SK-MEL-5 (cell line): ENCODE data around the gene FDX2. TPM values are rescaled to one million over a fixed set of nuclear protein-coding genes. Genes with fewer than 3 reads are reported as not detected.
"Not testable (repeated sequence)": the region's sequence is repeated elsewhere in the genome, so short reads cannot be mapped to it uniquely, and the experiment has no call there.

Experiments
- DNase-seq: peaks from one replicate; pipeline ENCODE4 v3.0.0-alpha.2; 2016; ENCODE audit warnings: low read depth, low spot score
- in situ Hi-C: cut with HindIII; loops from 2 replicates; pipeline ENCODE4 v1.10.0; 2016; ENCODE audit warnings: low sequenced_read_pairs, high pct_unique_total_duplicates, low pct_unique_long_range_greater_than_20kb
- total RNA-seq: library from RNA; depleted of rRNA; stranded (reverse); fragments of >200 nt; shearing (Covaris generic); gene quantifications from 2 replicates; pipeline ENCODE4 v1.2.3, GENCODE V29; 2014

Gene FDX2
- total RNA-seq, 1 experiment from 2014 or later = 23.1 TPM

- no peak for DNase-seq
- in situ Hi-C loops = no loop called here
Measured at GRCh38 chr19:10290357-10290875, 25.4 kb downstream of the FDX2 start.

- no peak for DNase-seq
- in situ Hi-C loops = no loop called here
Measured at GRCh38 chr19:10289836-10290356, 25.9 kb downstream of the FDX2 start, which contains the start of gene ICAM5. TSS of gene ICAM5 (plus strand) at chr19:10289952. CDS start at chr19:10290044, 92 bp downstream.

- in situ Hi-C loops = no loop called here
Measured at GRCh38 chr19:10289167-10289835, 26.5 kb downstream of the FDX2 start.

GRCh38 chr19:10288662-10289166, 27.1 kb downstream of the FDX2 start:
- in situ Hi-C loops = no loop called here
- peak; percentile 69 for DNase-seq

More at GRCh38 chr19:10289167-10289835, 26.5 kb downstream of the FDX2 start:
- DNase-seq = peak; percentile 44

GRCh38 chr19:10286803-10287737, 28.7 kb downstream of the FDX2 start, which contains the start of gene ICAM4:
TSS of gene ICAM4 (plus strand) at chr19:10286955. CDS start at chr19:10287013, 58 bp downstream.
- in situ Hi-C loops = no loop called here
- DNase-seq = no peak

GRCh38 chr19:10285393-10285792, 30.4 kb downstream of the FDX2 start:
- in situ Hi-C loops = no loop called here
- DNase-seq = no peak

- in situ Hi-C loops = no loop called here
- DNase-seq = no peak
Measured at GRCh38 chr19:10284960-10285278, 30.9 kb downstream of the FDX2 start.

- in situ Hi-C loops = no loop called here
- DNase-seq = no peak
Measured at GRCh38 chr19:10284065-10284959, 31.5 kb downstream of the FDX2 start.

- no peak for DNase-seq
- in situ Hi-C loops = no loop called here
Measured at GRCh38 chr19:10283301-10284064, 32.3 kb downstream of the FDX2 start.

- DNase-seq, in situ Hi-C loops: not testable (repeated sequence)
Measured at GRCh38 chr19:10282043-10282442, 33.8 kb downstream of the FDX2 start.

- in situ Hi-C loops = no loop called here
- DNase-seq = no peak
Measured at GRCh38 chr19:10279737-10280442, 35.9 kb downstream of the FDX2 start.

GRCh38 chr19:10278935-10279334, 36.9 kb downstream of the FDX2 start:
- in situ Hi-C loops = no loop called here
- DNase-seq = no peak

- in situ Hi-C loops = no loop called here
- no peak for DNase-seq
Measured at GRCh38 chr19:10277795-10278589, 37.8 kb downstream of the FDX2 start.

- no peak for DNase-seq
- in situ Hi-C loops = no loop called here
Measured at GRCh38 chr19:10274589-10274988, 41.2 kb downstream of the FDX2 start.

GRCh38 chr19:10271543-10272086, 44.2 kb downstream of the FDX2 start:
- in situ Hi-C loops = no loop called here
- no peak for DNase-seq
